ENCODE results near the gene SMC5.

DNA sequence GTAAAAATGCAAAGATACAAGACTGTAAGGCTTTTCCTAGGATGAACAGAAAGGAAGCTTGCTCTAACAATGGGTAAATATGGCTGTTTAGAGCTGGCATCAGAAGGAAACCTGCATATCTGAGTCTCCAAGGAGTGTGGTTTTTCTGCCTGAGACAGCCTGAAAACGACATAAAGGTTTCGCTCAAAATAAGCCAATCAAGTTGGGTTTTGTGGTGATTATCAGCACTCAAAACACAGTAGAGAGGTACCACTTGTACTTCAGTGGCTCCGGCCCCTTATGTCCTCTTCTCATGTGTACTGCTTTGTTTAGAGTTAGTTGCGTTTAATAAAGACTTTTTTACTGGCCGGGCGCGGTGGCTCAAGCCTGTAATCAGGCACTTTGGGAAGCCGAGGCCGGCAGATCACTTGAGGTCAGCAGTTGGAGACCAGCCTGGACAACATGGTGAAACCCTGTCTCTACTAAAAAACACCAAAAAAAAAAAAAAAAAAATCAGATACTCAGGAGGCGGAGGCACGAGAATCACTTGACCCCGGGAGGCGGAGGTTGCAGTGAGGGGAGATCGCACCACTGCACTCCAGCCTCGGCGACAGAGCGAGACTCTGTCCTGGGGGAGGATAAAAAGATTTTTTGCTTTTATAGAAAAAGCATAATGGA lies 116.3 kb downstream of the SMC5 start:
- no peak for TF ChIP-seq EP300 (IDR thresholded peaks at IDR 0.05; ENCODE audit: borderline replicate concordance)
- no peak for TF ChIP-seq EGR1 (IDR thresholded peaks at IDR 0.05)
- TF ChIP-seq, protein P1, sequence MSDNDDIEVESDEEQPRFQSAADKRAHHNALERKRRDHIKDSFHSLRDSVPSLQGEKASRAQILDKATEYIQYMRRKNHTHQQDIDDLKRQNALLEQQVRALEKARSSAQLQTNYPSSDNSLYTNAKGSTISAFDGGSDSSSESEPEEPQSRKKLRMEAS (IDR thresholded peaks at IDR 0.05), result no peak
- TF ChIP-seq YY1 (IDR thresholded peaks at IDR 0.05; ENCODE audit: low read depth), result no peak
- no peak for TF ChIP-seq RAD21 (IDR thresholded peaks at IDR 0.05; ENCODE audit: low read depth)
- TF ChIP-seq CREB1 (IDR thresholded peaks at IDR 0.05; ENCODE audit: low read depth), result no peak
- TF ChIP-seq, protein P2, sequence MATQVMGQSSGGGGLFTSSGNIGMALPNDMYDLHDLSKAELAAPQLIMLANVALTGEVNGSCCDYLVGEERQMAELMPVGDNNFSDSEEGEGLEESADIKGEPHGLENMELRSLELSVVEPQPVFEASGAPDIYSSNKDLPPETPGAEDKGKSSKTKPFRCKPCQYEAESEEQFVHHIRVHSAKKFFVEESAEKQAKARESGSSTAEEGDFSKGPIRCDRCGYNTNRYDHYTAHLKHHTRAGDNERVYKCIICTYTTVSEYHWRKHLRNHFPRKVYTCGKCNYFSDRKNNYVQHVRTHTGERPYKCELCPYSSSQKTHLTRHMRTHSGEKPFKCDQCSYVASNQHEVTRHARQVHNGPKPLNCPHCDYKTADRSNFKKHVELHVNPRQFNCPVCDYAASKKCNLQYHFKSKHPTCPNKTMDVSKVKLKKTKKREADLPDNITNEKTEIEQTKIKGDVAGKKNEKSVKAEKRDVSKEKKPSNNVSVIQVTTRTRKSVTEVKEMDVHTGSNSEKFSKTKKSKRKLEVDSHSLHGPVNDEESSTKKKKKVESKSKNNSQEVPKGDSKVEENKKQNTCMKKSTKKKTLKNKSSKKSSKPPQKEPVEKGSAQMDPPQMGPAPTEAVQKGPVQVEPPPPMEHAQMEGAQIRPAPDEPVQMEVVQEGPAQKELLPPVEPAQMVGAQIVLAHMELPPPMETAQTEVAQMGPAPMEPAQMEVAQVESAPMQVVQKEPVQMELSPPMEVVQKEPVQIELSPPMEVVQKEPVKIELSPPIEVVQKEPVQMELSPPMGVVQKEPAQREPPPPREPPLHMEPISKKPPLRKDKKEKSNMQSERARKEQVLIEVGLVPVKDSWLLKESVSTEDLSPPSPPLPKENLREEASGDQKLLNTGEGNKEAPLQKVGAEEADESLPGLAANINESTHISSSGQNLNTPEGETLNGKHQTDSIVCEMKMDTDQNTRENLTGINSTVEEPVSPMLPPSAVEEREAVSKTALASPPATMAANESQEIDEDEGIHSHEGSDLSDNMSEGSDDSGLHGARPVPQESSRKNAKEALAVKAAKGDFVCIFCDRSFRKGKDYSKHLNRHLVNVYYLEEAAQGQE (IDR thresholded peaks at IDR 0.05; ENCODE audit: low read depth), result no peak
- no peak for TF ChIP-seq TAF1 (IDR thresholded peaks at IDR 0.05; ENCODE audit: low read depth)
- no peak for TF ChIP-seq CEBPB (IDR thresholded peaks at IDR 0.05)
- TF ChIP-seq ZBTB7A (IDR thresholded peaks at IDR 0.05; ENCODE audit: low read depth), result no peak
- TF ChIP-seq TCF12 (IDR thresholded peaks at IDR 0.05; ENCODE audit: low read depth), result no peak

All from Ishikawa (cell line).